Uterus (tissue), 2 donors: ENCODE results near the gene PRUNE2.

Experiments used
- CTCF ChIP-seq, 4 experiments: fragments of 200-600 bp in 2 of 4; fragments of 450-650 bp in 2 of 4; sonication (generic) in 2 of 4; IDR thresholded peaks; one replicate each; pipeline ENCODE4 v1.5.1; 2016 to 2019; ENCODE audit warnings: antibody characterized with exemption in 4 of 4, mild to moderate bottlenecking in 2 of 4, moderate library complexity in 1 of 4
- POLR2A ChIP-seq, 2 donors: fragments of 450-650 bp; IDR thresholded peaks; one replicate each; pipeline ENCODE4 v1.6.1; 2016; ENCODE audit warnings: antibody characterized with exemption in 2 of 2, mild to moderate bottlenecking in 1 of 2, moderate library complexity in 1 of 2

GRCh38 chr9:76610011-76610352, 295.9 kb downstream of the PRUNE2 start:
- no peak for TF ChIP-seq CTCF (IDR thresholded peaks at IDR 0.05)
- no peak for TF ChIP-seq POLR2A (IDR thresholded peaks at IDR 0.05)
